OCI-M1 (cell line): ENCODE measurements around the gene VSX2.

Experiments
- DNase-seq: peaks from one replicate; lab custom pipeline; 2025; lab: John Stamatoyannopoulos, UW

VSX2 gene

GRCh38 chr14:74221741-74222140 lies 17.5 kb upstream of the VSX2 start:
- DNase-seq: no peak

DNA sequence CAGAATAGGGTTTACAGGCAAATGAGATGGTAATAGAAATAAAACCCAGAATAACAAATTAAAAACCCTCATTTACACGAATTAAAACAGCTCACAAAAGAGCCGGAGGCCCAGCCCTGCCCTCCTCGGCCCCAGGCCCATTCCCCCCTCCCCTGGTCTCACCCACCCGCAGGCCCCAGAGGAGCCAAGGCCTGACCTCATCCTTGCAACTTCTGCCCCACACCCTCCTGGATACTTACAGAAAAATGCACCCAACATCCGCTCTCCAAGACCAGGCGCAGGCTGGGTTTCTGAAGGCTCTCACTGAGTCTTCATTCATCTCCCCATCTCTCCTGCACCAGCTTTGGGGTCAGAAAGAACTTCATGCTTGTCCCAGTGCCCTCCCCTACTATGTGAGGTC lies 16.2 kb upstream of the VSX2 start:
- DNase-seq: no peak

DNA sequence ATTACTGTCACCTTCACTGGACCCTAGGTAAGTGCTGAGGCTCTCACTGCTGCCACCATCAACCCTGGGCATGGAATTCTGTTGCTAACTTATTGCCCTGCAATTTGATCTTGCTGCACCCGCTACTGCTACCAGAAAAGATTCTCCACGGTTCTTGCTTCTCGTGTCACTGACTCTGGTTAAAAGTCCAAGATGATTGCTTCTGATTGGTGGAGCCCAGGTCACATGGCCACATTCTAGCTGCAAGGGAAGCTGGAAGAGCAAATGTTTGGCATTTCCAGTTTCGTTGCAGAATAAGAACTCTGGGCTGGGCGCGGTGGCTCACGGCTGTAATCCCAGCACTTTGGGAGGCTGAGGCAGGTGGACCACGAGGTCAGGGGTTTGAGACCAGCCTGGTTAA lies 7.5 kb upstream of the VSX2 start:
- no peak for DNase-seq

DNA sequence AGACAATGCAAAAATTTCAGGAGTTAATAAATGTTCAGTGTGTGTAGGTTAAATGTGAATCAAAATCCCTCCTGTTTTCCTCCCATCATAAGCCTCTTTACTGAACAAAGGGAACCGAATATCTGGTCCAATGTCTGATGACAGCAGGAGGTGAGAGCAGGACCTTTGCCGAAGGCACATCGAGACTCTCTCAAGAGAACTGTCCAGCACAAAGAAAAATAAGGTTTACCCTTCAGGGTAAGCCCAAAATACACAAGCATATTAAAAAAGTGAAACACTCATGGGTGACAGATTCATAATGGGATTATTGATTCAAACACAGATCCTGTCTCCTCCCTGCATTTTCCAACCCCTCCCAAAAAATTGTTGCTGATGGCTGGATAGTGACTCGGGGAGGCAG lies 4.2 kb upstream of the VSX2 start:
- DNase-seq: no peak

GRCh38 chr14:74237441-74237840 lies 1.8 kb upstream of the VSX2 start:
- DNase-seq: no peak

- DNase-seq: no peak
Observed at GRCh38 chr14:74239848-74240793, 872 bp downstream of the VSX2 start.

GRCh38 chr14:74240794-74241651 lies 1.8 kb downstream of the VSX2 start:
- DNase-seq: no peak

DNA sequence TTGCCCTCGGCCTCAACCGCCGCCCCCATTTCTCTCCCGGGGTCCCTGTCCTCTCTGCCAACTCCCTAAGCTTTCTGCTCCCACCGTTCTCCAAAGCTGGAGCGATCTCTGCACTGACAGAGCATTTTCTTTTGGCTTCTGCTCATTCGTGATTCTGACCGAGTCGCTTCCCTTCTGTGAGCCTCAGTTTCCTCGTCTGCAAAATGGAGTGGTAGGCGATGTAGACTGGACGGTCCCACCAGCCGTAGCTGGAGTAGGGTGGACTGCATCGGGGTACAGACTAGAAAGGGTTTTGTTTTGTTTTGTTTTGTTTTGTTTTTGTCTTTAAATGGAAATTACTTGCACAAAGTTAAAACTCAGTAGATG lies 2.4 kb downstream of the VSX2 start:
- no peak for DNase-seq

DNA sequence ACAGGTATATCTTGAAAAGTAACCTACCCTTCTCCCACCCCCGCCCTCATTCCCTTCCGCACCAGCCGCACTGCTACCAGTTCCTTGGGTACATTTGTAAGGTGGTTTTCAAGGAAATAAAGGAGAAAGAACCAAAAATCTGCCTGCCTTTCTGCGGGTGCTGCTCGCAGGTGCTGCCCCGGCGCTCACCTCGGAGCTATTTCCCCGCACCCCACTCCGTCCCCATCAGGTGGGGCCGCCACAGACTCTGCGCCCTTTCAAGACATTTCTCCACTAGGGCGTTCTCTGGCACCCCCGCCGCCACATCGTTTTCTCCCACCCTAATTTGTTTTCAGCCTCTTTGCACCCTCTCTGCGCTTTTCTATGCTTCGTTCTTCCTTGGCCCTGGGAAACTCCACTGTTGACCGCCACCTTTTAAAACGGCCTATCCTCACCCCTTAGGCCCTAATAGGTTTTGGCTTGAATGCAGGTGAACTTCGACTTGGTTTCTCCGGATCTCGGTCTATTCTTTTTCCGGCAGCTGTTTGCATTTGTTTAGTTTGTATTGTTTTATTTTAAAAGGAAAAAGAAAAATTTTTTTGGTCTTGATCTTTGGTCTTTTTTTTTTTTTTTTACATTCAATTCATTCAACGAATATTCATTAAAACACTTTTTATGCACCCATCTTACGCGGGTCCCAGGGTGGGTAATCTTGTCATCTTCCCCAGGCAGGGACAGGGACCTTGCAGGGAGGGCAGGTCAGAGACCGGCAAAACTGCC lies 3.0 kb downstream of the VSX2 start:
- DNase-seq: no peak

GRCh38 chr14:74242780-74243042 lies 3.5 kb downstream of the VSX2 start:
- no peak for DNase-seq

DNA sequence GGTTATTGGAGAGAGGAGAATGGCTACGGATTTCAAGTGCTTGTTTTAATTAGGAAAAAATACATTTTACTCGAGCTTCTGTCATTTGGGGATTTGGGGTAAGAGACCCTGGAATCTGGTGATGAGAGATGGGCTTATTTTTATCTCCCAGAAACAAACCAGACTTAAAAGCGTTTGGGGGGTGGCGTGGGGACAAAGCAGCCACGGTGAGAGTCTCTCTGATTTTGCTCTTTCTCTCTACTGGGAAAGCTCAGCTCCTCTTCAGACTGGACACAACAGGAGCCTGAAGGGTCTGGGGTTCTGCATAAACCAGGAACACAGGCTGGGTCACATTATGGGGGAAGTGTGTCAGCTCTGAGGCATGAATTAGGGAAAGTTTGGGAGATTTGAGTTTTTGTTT lies 3.8 kb downstream of the VSX2 start:
- no peak for DNase-seq

- no peak for DNase-seq
Observed at GRCh38 chr14:74244115-74244514, 4.9 kb downstream of the VSX2 start.

- no peak for DNase-seq
Observed at GRCh38 chr14:74245292-74245691, 6.0 kb downstream of the VSX2 start.

- no peak for DNase-seq
Observed at GRCh38 chr14:74246542-74246941, 7.3 kb downstream of the VSX2 start.

DNA sequence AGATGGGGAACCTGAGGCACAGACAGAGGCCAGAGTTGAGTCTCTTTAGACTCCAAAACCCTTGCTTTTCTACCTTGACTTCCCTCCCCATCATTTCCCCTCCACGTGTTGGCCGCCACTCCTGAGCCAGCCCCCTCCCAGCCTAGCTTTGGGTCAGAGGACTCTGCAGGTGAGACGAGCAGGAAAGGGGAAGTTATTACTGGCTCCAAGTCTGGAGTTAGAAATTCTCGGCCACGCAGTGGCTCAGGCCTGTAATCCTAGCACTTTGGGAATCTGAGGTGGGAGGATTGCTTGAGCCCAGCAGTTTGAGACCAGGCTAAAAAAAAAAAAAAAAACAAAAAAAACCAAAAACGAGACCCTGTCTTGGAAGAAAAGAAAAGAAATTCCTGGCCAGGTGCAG lies 8.8 kb downstream of the VSX2 start:
- DNase-seq: no peak

DNA sequence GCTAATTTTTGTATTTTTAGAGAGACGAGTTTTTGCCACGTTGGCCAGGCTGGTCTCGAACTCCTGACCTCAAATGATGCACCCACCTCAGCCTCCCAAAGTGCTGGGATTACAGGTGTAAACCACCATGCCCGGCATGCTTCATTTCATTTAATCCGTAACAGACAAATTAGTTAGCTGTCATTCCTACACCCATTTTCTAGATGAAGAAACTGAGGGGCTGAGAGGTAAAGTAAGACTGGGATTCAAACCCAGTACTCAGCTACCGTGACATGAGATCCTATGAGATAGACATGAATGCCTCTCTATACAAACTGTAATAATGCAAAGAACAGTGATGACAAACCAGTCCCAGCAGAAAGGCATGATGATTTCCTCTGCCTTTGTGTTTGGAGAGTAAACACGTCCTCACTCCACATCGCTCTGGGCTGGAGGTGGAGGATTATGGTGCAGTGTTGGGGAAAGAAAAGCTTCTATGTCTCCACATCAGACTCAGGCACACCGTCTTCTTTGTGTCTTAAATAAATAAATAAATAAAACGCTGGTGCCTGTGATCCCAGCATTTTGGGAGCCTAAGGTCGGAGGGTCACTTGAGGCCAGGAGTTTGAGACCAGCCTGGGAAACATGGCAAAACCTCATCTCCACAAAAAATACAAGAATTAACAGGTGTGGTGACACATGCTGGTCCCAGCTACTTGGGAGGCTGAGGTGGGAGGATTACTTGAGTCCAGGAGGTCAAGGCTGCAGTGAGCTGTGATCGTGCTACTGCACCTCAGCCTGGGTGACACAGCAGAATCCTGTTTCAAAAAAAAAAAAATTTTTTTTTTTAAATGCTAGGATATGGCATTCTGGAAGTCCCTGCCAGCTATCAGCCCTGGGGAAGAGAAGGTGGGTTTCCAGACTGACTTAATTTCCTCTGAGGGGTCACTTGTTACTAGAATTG lies 10.5 kb downstream of the VSX2 start:
- no peak for DNase-seq

DNA sequence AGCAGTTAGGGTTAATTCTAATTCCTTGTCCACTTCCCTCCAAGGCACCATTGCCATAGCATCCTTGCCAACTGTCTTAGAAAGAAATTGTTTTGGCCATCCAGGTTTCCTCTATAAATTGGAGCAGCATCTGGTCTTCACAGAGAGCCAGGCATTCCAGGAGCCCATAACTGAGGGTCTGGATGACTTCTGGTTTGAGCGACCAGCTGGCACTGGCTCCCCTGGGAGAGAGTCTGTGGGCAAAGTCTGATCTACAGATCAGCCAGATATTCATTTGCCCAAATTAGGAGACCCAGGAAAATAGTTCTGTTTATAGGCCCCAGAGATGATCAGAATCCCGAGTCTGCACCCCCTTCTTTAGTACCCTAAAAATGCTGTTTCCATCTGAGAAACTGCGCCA lies 16.0 kb downstream of the VSX2 start:
- no peak for DNase-seq

DNA sequence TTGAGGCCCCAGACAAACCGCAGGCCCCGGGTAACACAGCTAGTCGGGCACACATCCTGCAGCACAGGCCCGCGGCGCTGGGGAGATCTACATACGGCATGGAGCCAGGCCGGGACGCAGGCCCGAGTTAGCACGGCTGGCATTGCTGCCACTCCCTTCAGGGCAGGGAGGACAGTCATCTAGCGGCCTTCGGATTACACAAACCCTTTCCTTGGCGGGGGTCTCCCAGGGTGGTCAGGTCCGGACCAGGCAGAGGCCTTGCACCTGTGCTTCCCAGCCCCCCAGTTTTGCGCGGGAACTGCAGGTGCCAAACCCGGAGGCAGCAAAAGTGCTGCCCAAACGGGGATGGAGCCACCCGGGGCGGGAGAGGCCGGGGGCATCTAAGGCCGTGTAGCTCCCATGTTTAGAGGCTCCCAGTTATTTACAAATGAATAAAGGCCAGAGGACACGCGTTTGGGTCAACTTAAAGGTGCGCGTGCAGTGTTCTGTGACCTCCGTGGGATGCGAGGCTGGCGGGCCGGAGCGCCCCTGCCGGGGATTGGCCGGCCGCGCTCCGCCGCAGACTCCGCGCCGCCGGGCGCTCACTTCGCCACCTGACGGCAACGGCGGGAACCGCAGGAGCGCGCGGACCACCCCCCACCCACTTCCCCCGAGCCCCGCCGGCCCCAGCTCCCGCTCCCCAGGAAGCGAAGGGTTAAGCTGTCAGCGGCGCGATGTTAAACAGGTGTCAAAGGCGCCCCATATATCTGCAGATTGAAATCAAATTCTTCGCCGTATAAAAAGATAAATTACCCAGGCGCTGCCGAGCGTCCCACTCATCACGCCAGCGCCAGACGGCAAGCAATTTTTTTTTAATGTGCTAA lies 18.1 kb downstream of the VSX2 start:
- peak; percentile 54 for DNase-seq

DNA sequence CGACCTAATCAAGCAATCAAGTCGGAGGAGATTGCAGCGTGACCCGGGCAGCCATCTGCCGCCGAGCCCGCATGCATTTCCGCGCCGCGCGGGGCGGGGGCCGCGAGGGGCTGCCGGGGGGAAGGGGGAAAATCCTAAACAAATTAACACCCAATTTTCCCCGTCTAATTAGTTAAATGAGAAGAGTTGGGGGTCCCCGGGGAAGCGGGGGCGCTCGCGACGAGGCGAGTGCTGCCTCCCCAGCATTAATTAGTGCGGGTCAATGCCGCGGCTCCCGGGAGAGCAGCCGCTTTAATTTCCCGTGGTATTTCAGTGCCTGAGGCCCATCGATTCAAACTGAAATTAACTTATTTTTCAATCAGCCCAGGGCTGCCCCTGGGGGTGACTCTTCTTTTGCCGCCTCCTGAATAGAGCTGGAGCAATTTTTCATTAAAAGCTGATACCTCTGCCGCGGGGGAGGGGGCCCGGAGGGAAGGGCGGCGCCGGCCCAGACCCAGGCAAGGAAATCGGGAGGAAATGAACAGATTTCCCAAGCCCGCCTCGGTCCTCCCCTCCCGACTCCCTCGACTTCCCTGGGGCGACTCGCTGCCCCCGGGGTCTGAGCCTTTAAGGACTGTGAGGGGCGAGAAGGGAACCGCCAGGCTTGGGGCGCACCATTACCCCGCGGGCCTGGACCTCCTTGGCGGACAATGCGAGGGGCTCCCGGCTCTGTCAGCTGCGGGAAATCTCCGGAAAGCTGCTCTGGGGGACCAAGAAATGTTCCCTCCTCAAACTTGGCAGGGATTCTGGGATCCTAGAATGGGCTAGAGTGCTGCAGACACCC lies 18.9 kb downstream of the VSX2 start:
- no peak for DNase-seq

GRCh38 chr14:74258764-74259035 lies 19.5 kb downstream of the VSX2 start:
- DNase-seq: no peak
